Measurements from ENCODE around the gene DOCK2.
A peak's percentile ranks its signal among the peaks of the same experiment; 100 is the strongest.

DOCK2 gene

GRCh38 chr5:169908864-169909263 is 271.8 kb downstream of the DOCK2 start:
- no peak for DNase-seq (ENCODE audit: low spot score)

- DNase-seq (ENCODE audit: low spot score) = peak; percentile 83
Observed at GRCh38 chr5:169909945-169910344, 272.9 kb downstream of the DOCK2 start.

GRCh38 chr5:169910393-169910792 is 273.3 kb downstream of the DOCK2 start:
- no peak for DNase-seq (ENCODE audit: low spot score)

GRCh38 chr5:169911448-169912212 is 274.6 kb downstream of the DOCK2 start:
- no peak for DNase-seq (ENCODE audit: low spot score)

GRCh38 chr5:169913479-169913878 is 276.4 kb downstream of the DOCK2 start:
- no peak for DNase-seq (ENCODE audit: low spot score)

- DNase-seq (ENCODE audit: low spot score) = peak; percentile 82
Observed at GRCh38 chr5:169914766-169915165, 277.7 kb downstream of the DOCK2 start.

GRCh38 chr5:169917500-169917899 is 280.4 kb downstream of the DOCK2 start:
- no peak for DNase-seq (ENCODE audit: low spot score)

GRCh38 chr5:169918228-169918627 is 281.2 kb downstream of the DOCK2 start:
- DNase-seq (ENCODE audit: low spot score) = no peak

GRCh38 chr5:169920474-169920873 is 283.4 kb downstream of the DOCK2 start:
- no peak for DNase-seq (ENCODE audit: low spot score)

GRCh38 chr5:169921384-169921783 is 284.3 kb downstream of the DOCK2 start:
- no peak for DNase-seq (ENCODE audit: low spot score)

- DNase-seq (ENCODE audit: low spot score) = no peak
Observed at GRCh38 chr5:169921949-169922348, 284.9 kb downstream of the DOCK2 start.

- DNase-seq (ENCODE audit: low spot score) = no peak
Observed at GRCh38 chr5:169922474-169922873, 285.4 kb downstream of the DOCK2 start.

- DNase-seq (ENCODE audit: low spot score) = no peak
Observed at GRCh38 chr5:169923988-169924387, 286.9 kb downstream of the DOCK2 start.

- no peak for DNase-seq (ENCODE audit: low spot score)
Observed at GRCh38 chr5:169933127-169933526, 296.1 kb downstream of the DOCK2 start.

GRCh38 chr5:169933616-169934015 is 296.5 kb downstream of the DOCK2 start:
- no peak for DNase-seq (ENCODE audit: low spot score)

GRCh38 chr5:169934990-169935389 is 297.9 kb downstream of the DOCK2 start:
- DNase-seq (ENCODE audit: low spot score) = no peak

- no peak for DNase-seq (ENCODE audit: low spot score)
Observed at GRCh38 chr5:169935762-169936161, 298.7 kb downstream of the DOCK2 start.

- no peak for DNase-seq (ENCODE audit: low spot score)
Observed at GRCh38 chr5:169938439-169938838, 301.4 kb downstream of the DOCK2 start.

GRCh38 chr5:169939731-169940130 is 302.7 kb downstream of the DOCK2 start:
- DNase-seq (ENCODE audit: low spot score) = no peak

GRCh38 chr5:169941542-169941941 is 304.5 kb downstream of the DOCK2 start:
- DNase-seq (ENCODE audit: low spot score) = no peak

GRCh38 chr5:169942181-169942580 is 305.1 kb downstream of the DOCK2 start:
- no peak for DNase-seq (ENCODE audit: low spot score)

- no peak for DNase-seq (ENCODE audit: low spot score)
Observed at GRCh38 chr5:169943026-169943425, 306.0 kb downstream of the DOCK2 start.

- DNase-seq (ENCODE audit: low spot score) = no peak
Observed at GRCh38 chr5:169944115-169944514, 307.0 kb downstream of the DOCK2 start.
